GM19438 (cell line): Measurements from ENCODE around the gene NEURL4.

Experiments
- ATAC-seq: cut with Tn5 transposase; IDR thresholded peaks from one replicate; pipeline ENCODE4 v1.9.1; 2021; ENCODE audit warnings: low read depth; ENCODE audit not compliant: unreplicated experiment

Gene NEURL4

DNA sequence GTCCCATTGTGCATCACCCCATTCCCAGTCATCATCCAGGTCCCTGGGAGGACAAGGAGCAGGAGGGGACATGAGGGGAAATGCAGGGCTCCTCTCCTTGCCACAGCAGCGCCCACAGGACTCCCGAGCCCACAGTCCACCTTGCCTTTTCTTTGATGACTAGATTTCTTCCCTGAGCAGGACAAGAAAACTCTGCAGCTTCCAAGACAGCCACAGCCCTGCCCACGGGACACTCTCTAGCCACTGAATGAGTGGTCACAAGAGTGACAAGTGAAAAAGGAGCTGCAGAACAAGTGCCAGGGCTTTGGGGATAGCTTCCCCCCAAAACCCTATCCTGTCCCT is 4.7 kb downstream of the NEURL4 start:
- no peak for ATAC-seq

DNA sequence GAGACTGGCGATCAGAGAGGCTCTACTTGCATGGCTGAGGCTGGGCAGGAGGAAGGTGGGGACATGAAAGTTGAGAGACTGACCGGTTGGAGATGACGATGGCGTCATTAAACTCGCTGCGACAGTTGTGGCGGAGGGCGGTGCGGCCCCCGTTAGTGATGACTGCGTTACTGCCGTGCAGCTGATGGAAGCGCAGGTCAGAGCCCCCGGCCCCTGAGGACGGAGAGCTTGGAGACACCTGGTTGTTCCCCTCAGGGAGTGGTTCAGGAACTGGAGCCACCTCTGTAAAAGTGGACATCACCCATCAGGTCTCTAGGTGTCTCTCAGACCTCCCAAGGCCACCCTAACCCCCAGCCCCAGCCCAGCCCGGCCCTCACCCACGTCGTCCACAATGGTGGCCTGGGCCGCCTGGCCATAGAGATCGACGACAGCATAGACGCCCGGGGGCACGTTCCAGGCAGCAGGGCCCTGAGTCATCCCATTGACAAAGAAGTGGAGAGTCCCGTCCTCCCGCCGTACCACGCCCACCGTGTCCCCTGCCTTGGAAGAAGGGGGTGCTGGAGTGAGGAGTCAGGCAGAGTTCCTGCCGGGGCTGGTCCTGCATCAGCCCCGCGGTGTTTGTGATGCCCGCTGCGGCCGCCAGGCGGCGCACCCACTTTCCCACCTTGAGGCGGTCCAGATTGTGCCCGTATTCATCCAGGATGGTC is 5.3 kb downstream of the NEURL4 start:
- ATAC-seq = no peak

DNA sequence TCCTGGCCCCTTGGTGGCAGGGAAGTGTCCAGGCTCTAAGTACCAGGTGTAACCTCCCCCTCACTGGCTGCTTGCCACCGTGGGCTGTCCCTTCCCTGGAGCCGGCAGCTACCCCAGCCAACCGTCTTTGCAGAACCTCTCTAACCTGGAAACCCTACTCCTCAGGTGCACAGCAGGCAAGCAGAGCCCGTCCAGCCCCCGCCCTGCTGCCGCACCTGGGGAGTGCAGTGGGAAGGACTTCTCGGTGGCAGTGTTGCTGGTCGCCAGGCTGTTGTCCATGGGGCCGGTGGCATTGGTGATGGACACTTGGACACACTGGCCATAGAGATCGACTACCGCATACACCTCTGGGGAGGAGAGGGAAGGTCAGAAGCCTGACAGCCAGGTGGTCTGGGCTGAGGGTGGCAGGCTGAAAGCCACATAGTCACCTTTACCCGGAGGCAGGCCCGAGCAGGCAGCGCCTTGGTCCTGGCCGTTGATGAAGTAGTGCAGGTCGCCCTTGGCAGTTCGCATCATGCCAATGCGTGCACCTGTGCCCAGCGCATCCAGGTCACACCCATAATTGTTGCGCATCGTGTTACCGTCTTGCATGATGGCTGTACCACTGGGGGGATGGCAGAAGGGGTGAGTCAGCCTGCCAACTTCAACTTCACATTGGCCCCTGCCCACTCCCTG is 6.5 kb downstream of the NEURL4 start:
- no peak for ATAC-seq

DNA sequence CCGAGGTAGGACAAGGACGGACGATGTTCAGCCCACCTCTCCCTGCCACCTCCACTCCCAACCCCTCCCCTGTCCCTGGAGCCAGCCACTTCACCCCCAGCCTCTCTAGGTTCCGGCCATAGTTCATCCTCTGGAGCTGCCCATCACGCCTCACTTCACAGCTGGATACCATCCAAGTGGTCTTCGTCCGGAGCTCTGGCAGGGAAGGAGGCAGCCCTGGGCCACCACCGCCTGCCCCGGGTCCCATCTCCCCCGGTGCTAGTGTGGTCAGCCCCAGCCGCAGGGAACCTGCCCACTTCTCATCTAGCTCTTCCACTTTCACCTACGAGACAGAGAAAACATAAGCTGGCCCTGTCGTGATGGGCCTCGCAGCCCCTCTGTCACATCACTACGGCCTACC is 7.7 kb downstream of the NEURL4 start:
- no peak for ATAC-seq

DNA sequence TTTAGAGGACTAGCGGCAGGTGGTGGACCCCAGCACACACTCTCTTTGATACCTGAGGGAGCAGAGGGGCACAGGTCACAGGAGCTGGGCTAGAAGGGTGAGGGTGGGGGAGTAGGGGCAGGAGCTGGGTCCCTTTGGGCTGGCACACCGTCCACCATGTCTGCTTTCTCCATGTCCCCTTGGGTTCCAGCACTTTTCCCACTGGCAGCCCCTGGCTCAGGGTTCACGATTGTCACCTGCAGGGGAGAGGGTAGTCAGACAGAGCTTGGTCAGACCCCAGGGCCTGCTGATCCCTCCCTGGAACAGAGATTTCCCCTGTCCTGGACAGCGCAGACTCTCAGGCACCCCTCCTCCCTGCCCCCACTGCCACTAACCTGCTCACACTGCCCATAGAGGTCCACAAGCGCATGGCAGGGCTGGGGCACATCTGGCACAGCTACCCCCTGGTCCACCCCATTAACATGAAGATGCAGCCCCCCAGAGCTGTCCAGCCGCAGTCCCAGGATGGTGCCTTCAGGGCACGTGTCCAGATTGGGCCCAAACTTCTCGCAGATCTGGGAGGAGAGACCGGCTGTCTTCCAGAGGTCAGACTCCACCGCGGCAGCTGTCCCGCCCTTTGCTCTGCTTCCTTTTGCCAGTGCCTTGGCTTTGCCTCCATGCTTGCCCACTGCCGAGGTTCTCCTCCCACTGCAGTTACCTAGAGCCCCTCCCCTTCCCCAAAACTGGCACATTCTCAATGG is 10.8 kb downstream of the NEURL4 start:
- no peak for ATAC-seq

DNA sequence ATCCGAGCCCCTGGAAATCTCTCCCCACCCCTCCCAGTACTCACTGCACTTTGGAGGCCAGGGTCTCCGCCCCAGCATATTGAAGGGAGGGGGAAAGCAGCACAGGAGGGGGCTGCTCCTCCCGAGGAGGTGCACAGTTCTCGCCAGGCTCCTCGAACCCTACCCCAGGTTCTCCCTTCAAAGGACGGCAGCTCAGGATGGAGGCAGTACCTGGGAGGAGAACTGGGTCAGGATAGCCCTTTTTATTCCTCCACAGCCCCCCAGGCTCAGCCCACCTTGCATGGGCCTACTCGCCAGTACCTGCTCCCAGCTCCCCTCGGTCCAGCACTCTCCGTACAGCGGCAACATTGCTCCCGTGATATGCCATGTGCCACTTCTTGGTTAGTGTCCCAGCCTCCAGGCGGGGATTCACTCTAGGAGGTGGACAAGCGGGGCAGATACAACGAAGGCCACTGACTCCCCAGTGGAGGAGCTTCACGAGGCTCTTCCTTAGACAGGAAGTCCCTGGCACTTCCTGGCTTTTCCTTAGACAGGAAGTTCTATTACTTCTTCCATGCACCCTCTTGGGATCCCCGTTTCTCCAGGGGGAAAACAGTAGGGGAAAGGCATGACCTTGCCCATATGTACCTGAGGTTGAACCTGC is 11.9 kb downstream of the NEURL4 start:
- no peak for ATAC-seq

DNA sequence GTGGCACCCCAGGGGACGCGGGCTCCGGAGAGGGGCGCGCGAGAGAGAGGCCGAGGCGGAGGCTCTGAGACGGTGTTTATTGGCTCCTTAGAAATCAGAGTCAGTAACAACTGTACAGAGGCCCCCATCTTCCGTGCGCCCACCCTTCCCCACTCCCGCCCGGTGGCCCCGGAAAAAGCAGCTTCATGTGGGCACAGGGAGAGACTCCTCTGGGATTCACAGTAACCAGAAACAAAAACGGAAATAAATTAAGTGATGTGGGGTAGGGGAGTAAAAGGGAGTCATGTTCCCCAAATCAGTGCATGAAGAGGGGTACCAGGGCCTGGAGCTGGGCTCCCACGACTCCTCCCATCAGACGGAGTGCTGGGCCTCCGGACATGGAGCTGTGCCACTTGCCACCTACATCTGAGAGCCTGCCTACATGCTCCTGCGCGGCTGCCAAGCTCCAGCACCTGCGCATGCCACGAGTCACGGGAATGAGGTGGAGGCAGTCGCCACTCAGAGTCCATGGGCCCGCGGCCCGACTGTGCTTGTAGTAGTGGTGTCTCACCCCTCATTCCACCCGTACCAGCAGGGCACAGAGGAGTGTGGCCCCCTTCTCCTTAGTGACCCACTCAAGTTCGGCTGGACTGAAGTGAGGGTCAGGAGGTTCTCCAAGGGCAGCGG is 13.4 kb downstream of the NEURL4 start:
- no peak for ATAC-seq

DNA sequence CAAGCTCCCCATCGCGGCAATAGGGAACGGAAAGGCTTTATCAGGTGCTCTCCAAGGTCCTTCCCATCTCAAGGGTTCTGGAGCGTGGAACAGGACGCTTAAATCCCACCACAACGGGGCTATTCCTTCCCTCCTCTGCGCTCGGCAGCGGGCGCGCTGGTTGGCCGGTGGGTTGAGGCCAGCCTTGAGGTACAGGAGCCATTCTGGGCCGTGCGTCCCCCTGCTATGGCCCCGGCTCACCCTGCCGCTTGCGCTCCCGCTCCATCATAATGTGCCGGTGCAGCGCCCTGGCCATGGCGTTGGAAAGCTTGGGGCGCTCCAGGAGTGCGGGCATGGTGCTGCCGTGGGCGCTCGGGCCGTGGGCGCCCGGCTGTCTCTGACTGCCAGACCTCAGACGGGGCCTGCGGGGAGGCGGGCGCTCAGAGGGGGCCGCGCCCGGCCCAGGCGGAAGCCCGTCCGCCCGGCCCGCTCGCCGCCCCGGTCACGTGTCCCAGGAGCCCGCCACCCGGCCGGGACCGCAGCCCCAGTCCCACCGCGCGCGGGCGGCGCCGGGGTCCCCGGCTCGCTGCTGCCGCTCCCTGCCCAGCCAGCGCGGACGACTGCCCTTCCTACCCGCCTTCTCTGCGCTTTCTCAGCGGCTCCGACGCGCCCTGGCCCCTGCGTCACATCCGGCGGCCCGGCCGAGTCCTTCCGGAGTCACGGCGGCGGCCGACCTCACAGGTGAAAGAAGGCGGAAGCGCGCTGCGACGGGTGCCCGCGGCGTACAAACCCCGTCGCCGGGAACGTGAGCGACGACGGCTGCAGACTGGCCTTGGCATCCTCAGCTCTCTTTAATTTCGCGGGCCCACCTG is 14.2 kb downstream of the NEURL4 start, which contains the start of gene GPS2:
GPS2 (minus strand) TSS at position 642 of the 851 bp plus-strand sequence; CDS start at position 334, 308 bp downstream.
- peak; percentile 70 for ATAC-seq

DNA sequence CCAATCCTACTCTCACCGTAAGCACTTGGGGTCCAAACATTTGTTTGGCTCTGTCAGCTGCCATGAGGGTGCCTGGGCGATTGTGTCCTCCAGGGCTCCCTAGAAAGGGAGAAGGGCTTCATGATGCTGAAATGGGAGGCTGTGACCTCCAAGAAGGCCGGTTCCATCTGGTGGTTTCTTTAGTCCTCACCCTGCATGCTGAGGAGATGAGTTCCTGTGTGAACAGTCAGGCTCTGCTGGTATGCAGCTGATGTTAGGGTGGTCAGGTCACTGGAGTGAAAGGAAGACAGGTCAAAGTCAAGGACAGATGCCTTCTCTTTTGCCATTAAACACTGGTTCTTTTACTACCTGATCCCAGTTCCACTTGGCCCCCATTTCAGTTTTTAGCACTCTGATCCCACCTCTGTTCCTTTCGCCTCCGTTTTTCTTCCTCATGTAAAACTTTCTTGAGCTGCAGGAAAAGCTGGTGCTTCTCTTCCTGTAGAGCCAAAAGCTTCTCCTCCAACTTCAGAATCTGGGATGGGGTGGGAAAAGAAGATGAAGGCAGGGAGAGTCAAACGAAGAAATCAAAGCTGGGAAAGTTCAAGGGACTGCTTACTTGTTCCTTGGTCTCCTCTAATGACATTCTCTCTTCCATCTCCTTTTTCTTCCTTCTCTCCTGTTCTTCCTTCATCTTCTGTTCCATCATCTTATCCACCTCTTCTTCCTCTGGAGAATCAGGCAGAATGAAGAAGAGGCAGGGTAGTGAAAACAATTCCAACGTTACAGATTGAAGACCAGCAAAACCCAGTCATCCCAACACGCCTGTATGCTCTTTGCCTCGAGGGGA is 15.0 kb downstream of the NEURL4 start:
- no peak for ATAC-seq

DNA sequence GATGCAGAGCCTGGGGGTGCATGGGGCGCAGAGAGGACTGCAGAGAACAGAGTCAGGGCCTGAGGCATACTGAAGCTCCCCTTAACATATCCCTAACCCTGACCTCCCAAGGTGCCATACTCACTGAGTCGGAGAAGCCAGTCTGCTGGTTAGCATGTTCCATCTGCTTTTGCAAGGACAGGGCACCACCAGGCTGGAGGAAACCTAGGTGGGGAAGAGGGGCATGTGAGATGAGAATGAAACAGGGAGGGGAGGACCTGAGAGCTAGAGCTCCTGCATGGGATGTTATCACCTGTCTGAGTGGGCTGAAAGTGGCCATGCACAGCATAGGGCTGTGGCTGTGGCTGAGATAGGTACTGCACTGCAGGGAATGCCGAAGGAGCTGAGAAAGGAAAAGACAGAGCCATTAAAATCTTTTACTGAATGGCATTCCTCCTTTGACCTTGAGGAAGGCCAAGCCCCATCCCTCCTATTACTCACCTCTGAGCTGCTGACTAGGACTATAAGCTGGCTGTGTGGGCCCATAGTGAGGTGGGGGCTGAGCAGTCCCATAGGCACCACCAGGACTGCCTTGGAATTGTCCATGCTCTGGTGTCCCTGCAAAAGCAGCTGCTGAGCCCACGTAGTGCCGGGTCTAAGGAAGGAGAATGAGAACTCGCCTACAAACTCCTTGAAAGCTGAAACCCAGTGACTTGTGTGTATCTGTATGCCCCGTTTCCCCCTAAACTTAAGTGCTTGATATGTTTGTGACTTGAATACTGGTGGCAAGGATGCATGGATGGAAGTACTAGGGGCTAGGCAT is 15.8 kb downstream of the NEURL4 start:
- no peak for ATAC-seq

DNA sequence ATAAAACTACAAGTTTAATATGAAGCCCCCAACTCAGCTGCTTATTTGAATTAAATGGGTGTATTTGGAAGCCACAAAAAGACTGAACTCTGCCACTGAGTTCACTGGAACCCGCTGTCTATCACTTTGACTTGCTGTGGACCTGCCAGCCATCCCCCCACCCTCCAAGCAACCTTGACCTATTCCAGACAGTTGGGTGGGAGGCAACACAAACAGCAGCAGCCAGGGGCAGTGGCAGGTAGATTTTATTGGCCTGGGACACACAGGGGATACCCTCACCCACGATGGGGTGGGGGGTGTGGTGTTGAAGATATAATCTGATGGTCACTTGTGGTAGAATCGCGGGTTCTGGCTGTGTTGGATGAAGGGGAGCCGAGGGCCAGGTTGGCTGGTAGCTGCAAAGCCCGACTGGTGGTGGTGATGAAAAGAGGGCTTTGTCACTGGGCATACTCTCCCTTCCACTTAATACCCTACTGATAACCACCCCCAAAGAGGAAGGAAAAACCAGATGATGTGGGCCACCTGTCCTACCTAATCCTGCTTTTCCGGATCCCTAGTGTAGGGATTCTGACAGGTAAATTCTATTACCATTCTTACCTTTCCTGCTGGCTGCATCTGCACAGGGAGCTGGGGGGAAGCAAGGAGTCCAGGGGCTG is 16.6 kb downstream of the NEURL4 start:
- ATAC-seq = no peak

DNA sequence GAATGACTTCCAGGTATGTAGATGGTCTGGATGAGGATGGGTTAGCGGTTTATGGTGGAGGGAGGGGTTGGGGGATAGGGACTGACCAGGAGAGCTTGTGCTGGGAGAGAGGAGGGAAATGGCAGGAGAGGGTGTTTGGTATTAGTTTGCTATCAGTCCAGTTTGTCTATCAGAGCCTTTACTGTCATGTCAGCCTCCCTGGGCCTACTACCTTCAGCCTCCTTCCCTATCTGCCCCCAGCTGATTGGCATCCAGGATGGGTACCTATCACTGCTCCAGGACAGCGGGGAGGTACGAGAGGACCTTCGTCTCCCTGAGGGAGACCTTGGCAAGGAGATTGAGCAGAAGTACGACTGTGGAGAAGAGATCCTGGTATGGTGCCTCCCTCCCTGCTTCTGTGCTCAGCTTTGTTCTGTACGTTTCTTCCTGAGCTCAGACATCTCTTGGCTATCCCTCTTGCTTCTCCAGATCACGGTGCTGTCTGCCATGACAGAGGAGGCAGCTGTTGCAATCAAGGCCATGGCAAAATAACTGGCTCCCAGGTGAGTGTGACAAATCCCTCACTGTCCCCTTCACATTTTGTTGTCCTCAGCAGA is 17.9 kb downstream of the NEURL4 start:
- no peak for ATAC-seq

DNA sequence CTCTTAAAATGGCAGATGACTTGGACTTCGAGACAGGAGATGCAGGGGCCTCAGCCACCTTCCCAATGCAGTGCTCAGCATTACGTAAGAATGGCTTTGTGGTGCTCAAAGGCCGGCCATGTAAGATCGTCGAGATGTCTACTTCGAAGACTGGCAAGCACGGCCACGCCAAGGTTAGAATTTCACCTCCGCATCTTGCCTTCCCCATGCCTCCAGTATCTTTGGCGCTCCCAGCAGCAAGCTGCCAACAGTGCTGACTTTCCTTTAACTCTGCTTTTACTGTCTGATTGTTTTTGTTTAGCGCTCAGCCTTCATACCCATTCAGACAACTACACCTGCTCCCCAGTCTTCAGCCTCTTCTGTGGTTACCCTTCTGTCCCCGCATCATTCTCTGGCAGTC is 19.5 kb downstream of the NEURL4 start:
- ATAC-seq = no peak

DNA sequence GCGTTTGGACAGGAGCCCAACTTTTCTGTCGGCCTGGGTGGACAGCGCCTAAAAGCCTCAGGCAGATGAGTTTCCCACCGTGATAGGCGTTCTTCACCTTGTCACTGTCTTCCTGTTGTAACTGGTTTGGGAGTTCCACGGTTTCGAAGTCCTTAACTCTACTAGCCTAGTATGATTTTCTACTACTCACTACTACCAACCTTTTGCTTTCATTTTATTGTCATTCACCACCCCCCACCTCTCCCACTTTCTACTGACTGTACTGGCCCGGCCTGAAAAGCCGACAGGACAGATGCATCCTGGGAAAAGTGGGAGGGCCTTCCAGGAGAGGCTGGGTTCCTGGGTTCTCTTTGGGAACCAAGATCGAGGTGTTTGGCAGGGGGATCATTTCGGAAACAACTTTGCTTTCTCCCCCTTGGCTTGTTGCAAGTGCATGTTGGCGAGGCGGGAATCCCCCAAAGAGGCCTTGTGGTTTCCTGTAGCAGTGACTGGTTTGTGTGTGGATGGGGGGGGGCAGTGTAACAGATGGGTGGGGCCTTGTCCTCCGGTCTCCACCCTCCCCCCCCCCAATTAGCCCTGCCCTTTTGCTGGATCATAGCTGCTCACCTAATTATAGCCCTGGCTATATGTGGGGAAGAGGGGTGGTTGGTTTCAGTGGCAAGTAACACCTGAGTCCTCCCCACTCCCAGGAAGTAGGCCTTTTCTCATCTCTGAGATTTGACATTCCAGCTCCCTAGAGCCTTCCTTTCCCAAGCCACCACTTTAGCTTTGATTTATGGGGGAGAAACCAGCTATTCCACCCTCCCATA is 20.3 kb downstream of the NEURL4 start:
- no peak for ATAC-seq

DNA sequence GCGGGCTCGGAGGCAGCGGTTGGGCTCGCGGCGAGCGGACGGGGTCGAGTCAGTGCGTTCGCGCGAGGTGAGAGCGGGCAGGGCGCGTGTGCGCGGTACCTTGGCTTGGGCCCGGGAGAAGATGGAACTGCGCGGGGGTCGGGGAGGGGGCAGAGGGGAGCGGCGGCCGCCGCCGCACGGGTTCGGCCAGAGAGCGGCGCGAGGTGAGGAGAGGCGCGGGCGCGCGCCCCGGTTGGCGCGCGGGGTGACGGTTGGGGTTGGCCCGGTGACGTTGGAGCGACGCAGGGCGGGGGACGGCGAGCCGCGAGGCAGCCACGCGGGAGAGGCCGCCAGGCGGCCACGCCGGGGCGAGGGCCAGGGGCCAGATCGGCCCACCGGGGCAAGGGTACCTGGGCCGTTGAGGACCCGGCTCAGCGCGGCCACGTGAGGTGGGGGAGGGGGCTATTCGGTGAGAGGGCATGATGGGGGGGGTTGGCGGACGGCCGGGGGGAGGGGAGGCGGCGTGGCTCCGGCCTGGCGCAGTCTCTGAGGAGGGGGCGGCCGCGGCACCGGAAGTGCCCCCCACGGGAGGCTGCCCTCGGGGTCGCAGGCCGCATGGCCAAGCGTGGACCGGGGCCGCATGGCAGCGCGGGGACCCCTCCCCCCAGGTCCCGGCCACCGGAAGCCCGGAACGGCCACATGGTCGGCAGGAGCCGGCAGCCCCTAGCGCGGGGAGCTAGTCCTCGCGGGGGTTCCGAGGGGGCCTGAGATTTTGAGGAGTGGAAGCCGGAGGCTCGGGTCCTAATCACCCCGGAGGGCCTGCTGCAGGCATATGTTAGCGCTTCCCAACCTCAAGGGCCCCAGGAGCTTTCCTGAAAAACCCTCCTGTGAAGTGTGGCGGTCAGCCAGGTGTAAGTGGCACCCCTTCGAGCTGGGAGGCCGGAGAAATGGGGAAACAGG is 21.2 kb downstream of the NEURL4 start:
- no peak for ATAC-seq
